OCI-LY7 (cell line): ENCODE measurements around the gene TLX2.

Source experiments
- EZH2phosphoT487 ChIP-seq: fragments of 200-600 bp; sonication (generic); IDR thresholded peaks from 2 replicates; pipeline ENCODE4 v1.6.1; 2018; ENCODE audit warnings: low read depth, borderline replicate concordance, mild to moderate bottlenecking, mixed run types, antibody characterized with exemption, low read length, moderate library complexity, mixed read lengths
- TF ChIP-seq, protein P1 (sequence below): fragments of 200-600 bp; sonication (generic); conservative IDR thresholded peaks from 2 replicates; pipeline ENCODE4 v1.5.1; 2014; ENCODE audit warnings: mild to moderate bottlenecking, antibody characterized with exemption, low read length, moderate library complexity, mixed read lengths

- TF ChIP-seq, protein P1, sequence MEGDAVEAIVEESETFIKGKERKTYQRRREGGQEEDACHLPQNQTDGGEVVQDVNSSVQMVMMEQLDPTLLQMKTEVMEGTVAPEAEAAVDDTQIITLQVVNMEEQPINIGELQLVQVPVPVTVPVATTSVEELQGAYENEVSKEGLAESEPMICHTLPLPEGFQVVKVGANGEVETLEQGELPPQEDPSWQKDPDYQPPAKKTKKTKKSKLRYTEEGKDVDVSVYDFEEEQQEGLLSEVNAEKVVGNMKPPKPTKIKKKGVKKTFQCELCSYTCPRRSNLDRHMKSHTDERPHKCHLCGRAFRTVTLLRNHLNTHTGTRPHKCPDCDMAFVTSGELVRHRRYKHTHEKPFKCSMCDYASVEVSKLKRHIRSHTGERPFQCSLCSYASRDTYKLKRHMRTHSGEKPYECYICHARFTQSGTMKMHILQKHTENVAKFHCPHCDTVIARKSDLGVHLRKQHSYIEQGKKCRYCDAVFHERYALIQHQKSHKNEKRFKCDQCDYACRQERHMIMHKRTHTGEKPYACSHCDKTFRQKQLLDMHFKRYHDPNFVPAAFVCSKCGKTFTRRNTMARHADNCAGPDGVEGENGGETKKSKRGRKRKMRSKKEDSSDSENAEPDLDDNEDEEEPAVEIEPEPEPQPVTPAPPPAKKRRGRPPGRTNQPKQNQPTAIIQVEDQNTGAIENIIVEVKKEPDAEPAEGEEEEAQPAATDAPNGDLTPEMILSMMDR, result no peak
- TF ChIP-seq EZH2phosphoT487, result no peak
Observed at GRCh38 chr2:74474481-74474880, 39.8 kb upstream of the TLX2 start.
